ENCODE measurements around the gene KAT2B.

Gene KAT2B

DNA sequence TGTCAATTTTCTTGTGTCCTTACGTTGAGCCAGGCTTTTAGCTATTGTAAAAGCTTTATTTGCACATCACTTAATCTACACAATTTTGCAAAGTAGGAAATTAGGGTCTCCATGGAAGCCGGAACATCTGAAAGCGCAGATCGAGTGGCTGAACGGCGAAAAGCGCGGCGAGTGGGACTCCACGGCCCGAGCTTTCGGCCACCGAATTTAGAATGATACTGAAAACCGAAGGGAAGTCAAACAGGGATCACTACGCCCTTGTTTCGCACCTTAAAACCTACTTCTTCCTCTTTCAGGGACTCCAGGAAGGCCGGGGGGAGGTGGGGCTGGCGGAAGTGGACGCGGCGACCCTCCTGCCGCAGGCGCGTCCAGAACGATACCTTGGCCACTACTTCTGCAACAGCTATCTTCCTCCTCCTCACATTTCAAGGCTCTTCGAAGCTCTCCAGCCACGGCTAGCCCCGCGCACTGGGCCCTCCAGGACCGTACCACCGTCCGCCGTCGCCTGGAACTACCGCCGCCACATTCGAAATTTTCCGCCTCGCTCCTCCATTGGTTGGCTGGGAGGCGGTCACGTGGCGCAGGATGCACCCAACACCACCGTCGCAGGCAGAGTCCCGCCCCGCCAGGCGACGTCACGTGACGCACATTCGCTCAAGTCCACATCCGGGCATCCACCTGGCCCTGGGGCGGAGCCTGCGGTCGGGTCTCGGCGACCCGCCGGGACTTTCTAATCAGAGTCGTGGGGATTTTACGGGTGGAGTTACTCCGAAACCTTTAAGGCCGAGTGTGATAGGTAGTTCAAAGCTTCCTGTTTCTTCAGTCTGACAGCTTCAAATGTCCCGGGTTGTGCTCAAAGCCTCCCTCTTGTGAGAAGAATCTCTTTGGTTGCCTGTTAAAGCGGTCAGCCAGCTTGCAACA lies 145.7 kb downstream of the KAT2B start, which contains the start of gene SGO1:
TSS of gene SGO1 (minus strand) at position 528 of the 921 bp plus-strand sequence. CDS start 2,179 bp downstream, outside the sequence.
- TF ChIP-seq, protein P1, sequence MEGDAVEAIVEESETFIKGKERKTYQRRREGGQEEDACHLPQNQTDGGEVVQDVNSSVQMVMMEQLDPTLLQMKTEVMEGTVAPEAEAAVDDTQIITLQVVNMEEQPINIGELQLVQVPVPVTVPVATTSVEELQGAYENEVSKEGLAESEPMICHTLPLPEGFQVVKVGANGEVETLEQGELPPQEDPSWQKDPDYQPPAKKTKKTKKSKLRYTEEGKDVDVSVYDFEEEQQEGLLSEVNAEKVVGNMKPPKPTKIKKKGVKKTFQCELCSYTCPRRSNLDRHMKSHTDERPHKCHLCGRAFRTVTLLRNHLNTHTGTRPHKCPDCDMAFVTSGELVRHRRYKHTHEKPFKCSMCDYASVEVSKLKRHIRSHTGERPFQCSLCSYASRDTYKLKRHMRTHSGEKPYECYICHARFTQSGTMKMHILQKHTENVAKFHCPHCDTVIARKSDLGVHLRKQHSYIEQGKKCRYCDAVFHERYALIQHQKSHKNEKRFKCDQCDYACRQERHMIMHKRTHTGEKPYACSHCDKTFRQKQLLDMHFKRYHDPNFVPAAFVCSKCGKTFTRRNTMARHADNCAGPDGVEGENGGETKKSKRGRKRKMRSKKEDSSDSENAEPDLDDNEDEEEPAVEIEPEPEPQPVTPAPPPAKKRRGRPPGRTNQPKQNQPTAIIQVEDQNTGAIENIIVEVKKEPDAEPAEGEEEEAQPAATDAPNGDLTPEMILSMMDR (IDR thresholded peaks at IDR 0.05; ENCODE audit: low read depth, low read length) = no peak
- peak; percentile 98 for DNase-seq (ENCODE audit: low read depth, low spot score)
- in situ Hi-C loops (cut with HindIII; ENCODE audit: low sequenced_read_pairs) = no loop called here
- peak within 1 kb of the TSS; percentile 97 for H3K4me3 ChIP-seq (ENCODE audit: low read depth, low read length)

DNA sequence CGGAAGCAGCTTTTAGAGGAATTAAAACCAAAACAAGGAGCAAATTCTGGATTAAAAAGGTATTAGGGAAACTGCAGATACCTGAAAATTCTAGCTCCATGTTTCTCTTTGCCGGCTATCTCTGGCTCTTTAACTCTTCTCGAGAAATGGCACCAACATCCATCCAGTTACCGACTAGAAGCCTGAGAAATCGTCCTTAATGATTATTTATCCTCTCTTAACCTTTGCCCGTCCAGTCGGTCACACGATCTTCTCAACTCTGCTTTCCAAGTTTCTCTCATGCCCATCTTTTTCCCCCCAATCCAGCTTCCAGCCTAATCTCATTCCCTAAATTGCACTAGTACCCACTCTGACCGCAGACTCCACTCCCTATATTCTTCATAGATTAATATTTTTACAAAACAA lies 146.4 kb downstream of the KAT2B start:
- TF ChIP-seq, protein P1 (IDR thresholded peaks at IDR 0.05; ENCODE audit: low read depth, low read length) = no peak
- H3K4me3 ChIP-seq (ENCODE audit: low read depth, low read length) = peak overlapping the region; percentile 97
- in situ Hi-C loops (cut with HindIII; ENCODE audit: low sequenced_read_pairs) = no loop called here
- no peak for DNase-seq (ENCODE audit: low read depth, low spot score)

DNA sequence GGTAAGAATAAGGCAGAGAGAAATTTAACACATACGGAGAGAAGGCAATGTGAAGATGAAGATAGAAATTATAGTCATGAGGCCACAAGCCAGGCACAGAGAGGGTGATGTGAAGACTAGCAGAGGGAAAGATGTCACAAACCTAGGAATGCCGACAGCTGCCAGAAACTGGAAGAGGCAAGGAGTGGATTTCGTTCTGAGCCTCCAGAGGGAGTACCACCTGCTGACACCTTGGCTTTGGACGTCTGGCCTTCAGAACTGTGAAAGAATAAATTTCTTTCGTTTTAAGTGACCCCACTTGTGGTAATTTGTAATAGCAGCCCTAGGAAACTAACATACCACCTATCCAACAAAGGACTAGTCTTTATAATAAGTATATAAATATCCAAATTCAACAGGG lies 150.7 kb downstream of the KAT2B start:
- TF ChIP-seq, protein P1 (IDR thresholded peaks at IDR 0.05; ENCODE audit: low read depth, low read length) = peak; percentile 20
- DNase-seq (ENCODE audit: low read depth, low spot score) = no peak
- no peak overlapping the region for H3K4me3 ChIP-seq (ENCODE audit: low read depth, low read length)
- in situ Hi-C loops (cut with HindIII; ENCODE audit: low sequenced_read_pairs) = no loop called here

DNA sequence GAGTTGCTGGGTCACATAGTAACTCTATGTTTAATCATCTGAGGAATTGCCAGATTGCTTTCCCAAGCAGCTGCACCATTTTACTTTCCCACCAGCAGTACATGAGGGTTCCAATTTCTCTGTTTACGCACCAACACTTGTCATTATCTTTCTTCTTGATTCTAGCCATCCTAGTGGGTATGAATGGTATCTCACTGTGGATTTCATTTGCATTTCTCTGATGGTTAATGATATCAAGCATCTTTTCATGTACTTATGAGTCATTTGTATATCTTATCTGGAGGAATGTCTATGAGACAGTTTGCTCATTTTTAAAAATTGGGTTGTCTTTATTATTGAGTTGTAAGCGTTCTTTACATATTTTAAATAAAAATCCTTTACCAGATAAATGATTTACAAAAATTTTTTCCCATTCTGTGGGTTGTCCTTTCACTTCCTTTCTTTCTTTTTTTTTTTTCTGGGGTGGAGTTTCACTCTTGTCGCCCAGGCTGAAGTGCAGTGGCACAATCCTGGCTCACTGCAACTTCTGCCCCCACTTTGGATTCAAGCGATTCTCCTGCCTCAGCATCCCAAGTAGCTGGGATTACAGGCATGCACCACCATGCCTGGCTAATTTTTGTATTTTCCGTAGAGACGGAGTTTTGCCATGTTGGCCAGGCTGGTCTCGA lies 154.7 kb downstream of the KAT2B start:
- TF ChIP-seq, protein P1 (IDR thresholded peaks at IDR 0.05; ENCODE audit: low read depth, low read length) = no peak
- no peak overlapping the region for H3K4me3 ChIP-seq (ENCODE audit: low read depth, low read length)
- in situ Hi-C loops (cut with HindIII; ENCODE audit: low sequenced_read_pairs) = no loop called here
- DNase-seq (ENCODE audit: low read depth, low spot score) = no peak

DNA sequence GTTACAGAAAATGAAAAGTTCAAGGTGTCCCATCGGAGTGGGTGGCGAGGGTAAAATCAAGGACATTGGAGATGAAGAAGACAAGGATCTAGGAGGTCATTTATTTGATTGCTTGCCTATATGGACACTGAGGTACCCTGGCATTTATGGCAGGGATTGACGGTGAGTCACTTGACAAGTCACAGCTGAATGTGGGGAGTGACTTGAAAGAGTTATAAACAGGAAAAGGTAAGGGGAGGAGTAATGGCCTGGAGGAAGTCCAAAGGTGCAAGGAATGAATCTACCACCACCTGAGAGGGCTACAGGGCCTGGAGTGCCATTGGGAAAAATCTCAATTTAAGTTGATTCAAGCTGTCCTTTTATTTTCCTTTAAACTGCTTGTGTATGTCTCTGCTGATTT lies 157.5 kb downstream of the KAT2B start:
- DNase-seq (ENCODE audit: low read depth, low spot score) = no peak
- in situ Hi-C loops (cut with HindIII; ENCODE audit: low sequenced_read_pairs) = no loop called here
- TF ChIP-seq, protein P1 (IDR thresholded peaks at IDR 0.05; ENCODE audit: low read depth, low read length) = no peak
- no peak overlapping the region for H3K4me3 ChIP-seq (ENCODE audit: low read depth, low read length)

DNA sequence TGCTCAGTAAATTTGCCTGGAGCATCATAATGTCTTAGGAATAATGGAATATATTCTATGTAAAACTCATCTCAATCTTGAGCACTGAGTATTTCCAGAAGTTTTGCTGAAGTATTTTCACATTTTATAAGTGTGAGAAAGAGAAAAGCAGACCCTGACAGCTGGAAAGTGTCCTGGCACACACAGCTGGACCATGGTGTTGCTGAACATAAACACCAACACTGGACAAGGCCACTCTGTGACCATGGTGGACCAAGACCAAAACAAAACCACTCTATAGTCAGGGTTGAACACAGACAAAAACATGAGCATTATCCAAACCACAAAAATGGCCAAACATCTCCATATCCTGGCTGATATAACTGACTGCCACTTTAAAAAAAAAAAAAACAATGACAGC lies 160.9 kb downstream of the KAT2B start:
- DNase-seq (ENCODE audit: low read depth, low spot score) = no peak
- no peak overlapping the region for H3K4me3 ChIP-seq (ENCODE audit: low read depth, low read length)
- in situ Hi-C loops (cut with HindIII; ENCODE audit: low sequenced_read_pairs) = no loop called here
- TF ChIP-seq, protein P1 (IDR thresholded peaks at IDR 0.05; ENCODE audit: low read depth, low read length) = no peak
